Common myeloid progenitor, CD34-positive (primary cell): Measurements from ENCODE around the gene MARK3.

Experiments used
- CTCF ChIA-PET: fragments of 350-600 bp; sonication (Branson Sonifier 250); formaldehyde crosslinking; loops from one replicate; lab custom pipeline; 2021; ENCODE audit warnings: antibody characterized with exemption; lab: Charles Lee
- POLR2A ChIA-PET: fragments of 350-600 bp; sonication (Branson Sonifier 250); formaldehyde crosslinking; loops from one replicate; lab custom pipeline; 2021; ENCODE audit warnings: antibody characterized with exemption; lab: Charles Lee
- DNase-seq, 3 donors: peaks; one replicate each; pipeline versions ENCODE4 v3.0.0 to v3.0.0-alpha.2; 2013
- H3K27ac ChIP-seq, 2 experiments: 1 replicate in 1 of 2; 2 replicates in 1 of 2; pipeline ENCODE4 v1.7.0; 2013; ENCODE audit warnings: inconsistent platforms in 2 of 2, low read length in 2 of 2, mild to moderate bottlenecking in 2 of 2, low read depth in 1 of 2, moderate library complexity in 1 of 2; ENCODE audit not compliant: severe bottlenecking in 2 of 2, insufficient read depth in 1 of 2, poor library complexity in 1 of 2
- H3K27me3 ChIP-seq, 5 experiments: replicated peaks in 2 of 5; 1 replicate in 3 of 5; 2 replicates in 2 of 5; pipeline versions ENCODE4 v1.6.1 to v1.7.0; 2013; ENCODE audit warnings: low read length in 4 of 5, mild to moderate bottlenecking in 2 of 5, moderate library complexity in 2 of 5, inconsistent platforms in 1 of 5; ENCODE audit not compliant: insufficient read depth in 5 of 5, control insufficient read depth in 4 of 5
- H3K36me3 ChIP-seq, 4 experiments: 1 replicate in 2 of 4; 2 replicates in 2 of 4; pipeline versions ENCODE4 v1.6.1 to v1.7.0; 2013; ENCODE audit warnings: low read length in 3 of 4, control low read depth in 1 of 4, mild to moderate bottlenecking in 1 of 4; ENCODE audit not compliant: control insufficient read depth in 4 of 4, insufficient read depth in 4 of 4
- H3K4me1 ChIP-seq, 4 experiments: 1 replicate in 3 of 4; 2 replicates in 1 of 4; pipeline versions ENCODE4 v1.6.1 to v1.7.1; 2013; ENCODE audit warnings: low read length in 3 of 4, mild to moderate bottlenecking in 3 of 4, control low read depth in 1 of 4, inconsistent platforms in 1 of 4, moderate library complexity in 1 of 4; ENCODE audit not compliant: control insufficient read depth in 4 of 4, insufficient read depth in 4 of 4; ENCODE audit errors: control extremely low read depth in 1 of 4
- H3K4me3 ChIP-seq, 7 experiments: 1 replicate in 4 of 7; 2 replicates in 3 of 7; pipeline versions ENCODE4 v1.5.1 to v1.7.0; 2013; ENCODE audit warnings: mild to moderate bottlenecking in 7 of 7, low read length in 6 of 7, moderate library complexity in 6 of 7, inconsistent platforms in 2 of 7, low read depth in 2 of 7, control low read depth in 1 of 7; ENCODE audit not compliant: insufficient read depth in 4 of 7, control insufficient read depth in 1 of 7; ENCODE audit errors: extremely low read depth in 1 of 7
- H3K9me3 ChIP-seq, 5 experiments: 1 replicate in 4 of 5; 2 replicates in 1 of 5; pipeline versions ENCODE4 v1.6.1 to v1.7.1; 2013; ENCODE audit warnings: low read length in 4 of 5, mild to moderate bottlenecking in 2 of 5, inconsistent platforms in 1 of 5, low read depth in 1 of 5, moderate library complexity in 1 of 5; ENCODE audit not compliant: control insufficient read depth in 4 of 5, insufficient read depth in 2 of 5; ENCODE audit errors: control extremely low read depth in 1 of 5
- WGBS: methylation state at CpG from one replicate; pipeline ENCODE4 v1.1.5; 2013; ENCODE audit not compliant: insufficient coverage; 5-methylcytosine and 5-hydroxymethylcytosine counted together

The MARK3 gene

GRCh38 chr14:103546652-103547454 is 161.6 kb downstream of the MARK3 start:
- no peaks in the 10 kb centered on the region for H3K9me3 ChIP-seq
- WGBS: 28% methylated on average over 15 of the region's 21 CpGs
- peak; percentile 57 to 72 (median 68) for DNase-seq
- peaks cover 0 to 5% (median 0%) of the 10 kb centered on the region in 4 experiments for H3K4me1 ChIP-seq
- no peak overlapping the region for H3K27ac ChIP-seq
- CTCF ChIA-PET: interaction anchor here (0.6 to 15.7 kb wide), 14 partner anchors 11 to 66 kb away, joined by 3 to 147 read pairs (median 3); partner anchors contain the start of gene CKB
- peaks cover 0 to 6% (median 0%) of the 10 kb centered on the region in 5 experiments for H3K27me3 ChIP-seq
- POLR2A ChIA-PET: no interaction called here
- H3K36me3 ChIP-seq: no peaks in the 10 kb centered on the region
- H3K4me3 ChIP-seq: no peak overlapping the region

DNA sequence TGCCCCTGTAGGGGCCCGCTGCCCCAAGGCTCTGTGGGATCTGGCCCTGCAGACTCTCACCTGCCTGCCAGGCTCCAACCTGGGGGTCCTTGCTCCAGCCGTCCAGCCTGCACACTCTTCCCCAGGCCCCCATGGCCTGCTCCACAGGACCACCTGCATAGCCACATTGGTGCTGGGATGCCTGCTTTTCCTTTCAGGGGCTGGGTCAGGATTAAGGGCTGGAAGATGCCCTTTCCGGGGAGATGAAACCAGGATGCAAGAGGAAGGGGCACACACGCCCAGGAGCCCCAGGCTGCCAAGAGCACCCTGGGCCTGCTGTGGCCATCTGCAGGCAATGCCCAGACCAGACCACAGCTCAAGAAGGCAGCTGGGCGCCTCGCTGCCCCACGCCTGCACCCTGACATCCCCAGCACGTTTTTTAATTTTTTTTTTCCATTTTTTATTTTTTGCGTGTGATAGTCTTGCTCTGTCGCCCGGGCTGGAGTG is 162.3 kb downstream of the MARK3 start:
- H3K36me3 ChIP-seq: no peaks in the 10 kb centered on the region
- peaks cover 0 to 3% (median 0%) of the 10 kb centered on the region in 4 experiments for H3K4me1 ChIP-seq
- peaks cover 0 to 4% (median 0%) of the 10 kb centered on the region in 5 experiments for H3K27me3 ChIP-seq
- no peak overlapping the region for H3K4me3 ChIP-seq
- CTCF ChIA-PET: interaction anchor here (0.7 to 15.7 kb wide), 10 partner anchors 11 to 57 kb away, joined by 3 to 147 read pairs (median 4); partner anchors contain the start of gene CKB
- POLR2A ChIA-PET: no interaction called here
- H3K27ac ChIP-seq: no peak overlapping the region
- DNase-seq: no peak
- WGBS: over 99% methylated on average over 11 of the region's 11 CpGs
- H3K9me3 ChIP-seq: no peaks in the 10 kb centered on the region

DNA sequence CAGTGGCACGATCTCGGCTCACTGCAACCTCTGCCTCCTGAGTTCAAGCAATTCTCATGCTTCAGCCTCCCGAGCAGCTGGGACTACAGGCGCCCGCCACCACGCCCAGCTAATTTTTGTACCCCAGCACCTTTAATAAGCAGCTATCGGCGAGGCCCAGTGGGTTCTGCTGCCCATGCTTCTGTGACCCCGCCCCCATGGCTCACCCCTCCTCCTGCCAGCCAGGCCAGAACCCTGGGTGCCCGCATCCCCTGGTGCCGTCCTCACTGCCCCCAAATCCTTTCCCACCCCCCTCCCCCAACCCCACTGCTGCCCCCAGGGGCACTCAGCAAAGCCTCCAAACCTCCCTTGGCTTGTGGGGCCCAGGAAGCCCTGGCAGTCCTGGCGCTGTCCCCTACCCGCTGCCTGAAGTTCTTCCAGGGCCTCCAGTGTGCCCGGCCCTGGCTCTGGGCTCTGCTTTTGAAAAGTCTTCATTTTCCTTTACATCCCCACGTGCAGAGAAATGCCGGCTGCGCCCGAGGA is 162.8 kb downstream of the MARK3 start:
- peaks cover 0 to 3% (median 0%) of the 10 kb centered on the region in 4 experiments for H3K4me1 ChIP-seq
- DNase-seq: no peak
- H3K36me3 ChIP-seq: no peaks in the 10 kb centered on the region
- 94% methylated on average over 12 of the region's 18 CpGs for WGBS
- H3K27ac ChIP-seq: no peak overlapping the region
- H3K4me3 ChIP-seq: no peak overlapping the region
- POLR2A ChIA-PET: no interaction called here
- H3K27me3 ChIP-seq: no peaks in the 10 kb centered on the region
- CTCF ChIA-PET: interaction anchor here (1.0 to 15.7 kb wide), 7 partner anchors 10 to 48 kb away, joined by 3 to 147 read pairs (median 6); partner anchors contain the start of gene CKB
- no peaks in the 10 kb centered on the region for H3K9me3 ChIP-seq

DNA sequence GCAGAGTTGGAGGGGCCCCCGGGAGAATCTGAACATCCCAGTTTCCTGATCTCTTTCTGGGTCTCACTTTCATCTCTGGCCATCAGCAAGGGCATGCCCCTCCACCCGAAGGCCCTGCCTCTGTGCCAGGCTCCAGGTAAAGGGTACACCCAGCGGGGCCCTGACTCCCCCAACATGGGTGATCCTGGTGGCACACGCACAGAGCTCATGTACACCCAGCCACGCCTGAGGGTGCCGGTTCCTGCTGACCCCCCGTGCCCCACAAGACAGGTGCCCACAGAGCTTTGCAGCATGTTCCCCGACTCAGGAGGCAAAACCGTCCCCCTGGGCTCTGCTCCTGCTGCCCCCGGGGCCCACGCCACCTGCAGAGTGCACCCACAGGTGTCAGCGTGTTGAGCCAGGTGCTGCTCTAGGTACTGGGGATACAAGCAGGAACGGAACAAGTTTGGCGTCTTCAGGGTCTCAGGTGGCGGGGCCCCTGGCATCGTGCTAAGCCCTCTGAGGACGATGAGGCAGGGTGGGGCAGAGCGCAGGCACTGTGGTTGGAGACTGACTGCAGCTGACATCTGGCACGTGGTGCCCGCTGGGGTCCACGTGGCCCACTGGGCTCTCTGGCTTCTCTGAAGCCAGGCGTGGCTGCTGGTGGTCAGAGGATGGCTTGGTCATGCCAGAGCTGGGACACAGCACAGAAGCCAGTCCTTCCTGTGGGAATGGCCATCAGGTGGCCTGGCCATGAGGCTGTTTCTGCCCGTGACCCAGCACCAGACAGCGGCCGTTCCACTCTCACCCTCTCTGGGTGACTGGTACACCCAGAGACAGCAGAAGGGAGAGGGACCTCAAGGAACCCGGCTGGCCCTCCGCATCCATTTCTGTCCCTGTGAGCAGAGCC is 163.5 kb downstream of the MARK3 start:
- H3K4me1 ChIP-seq: peaks cover 0 to 3% (median 0%) of the 10 kb centered on the region in 4 experiments
- no peak overlapping the region for H3K4me3 ChIP-seq
- ChIA-PET CTCF (interaction anchor here (1.3 to 15.7 kb wide), 5 partner anchors 9 to 49 kb away, joined by 4 to 147 read pairs (median 6); partner anchors contain the start of gene CKB), POLR2A (no interaction called here)
- no peak overlapping the region for H3K27ac ChIP-seq
- no peaks in the 10 kb centered on the region for H3K27me3 ChIP-seq
- no peaks in the 10 kb centered on the region for H3K9me3 ChIP-seq
- DNase-seq: no peak
- peaks cover 0 to 3% (median 0%) of the 10 kb centered on the region in 4 experiments for H3K36me3 ChIP-seq
- 98% methylated on average over 27 of the region's 27 CpGs for WGBS

DNA sequence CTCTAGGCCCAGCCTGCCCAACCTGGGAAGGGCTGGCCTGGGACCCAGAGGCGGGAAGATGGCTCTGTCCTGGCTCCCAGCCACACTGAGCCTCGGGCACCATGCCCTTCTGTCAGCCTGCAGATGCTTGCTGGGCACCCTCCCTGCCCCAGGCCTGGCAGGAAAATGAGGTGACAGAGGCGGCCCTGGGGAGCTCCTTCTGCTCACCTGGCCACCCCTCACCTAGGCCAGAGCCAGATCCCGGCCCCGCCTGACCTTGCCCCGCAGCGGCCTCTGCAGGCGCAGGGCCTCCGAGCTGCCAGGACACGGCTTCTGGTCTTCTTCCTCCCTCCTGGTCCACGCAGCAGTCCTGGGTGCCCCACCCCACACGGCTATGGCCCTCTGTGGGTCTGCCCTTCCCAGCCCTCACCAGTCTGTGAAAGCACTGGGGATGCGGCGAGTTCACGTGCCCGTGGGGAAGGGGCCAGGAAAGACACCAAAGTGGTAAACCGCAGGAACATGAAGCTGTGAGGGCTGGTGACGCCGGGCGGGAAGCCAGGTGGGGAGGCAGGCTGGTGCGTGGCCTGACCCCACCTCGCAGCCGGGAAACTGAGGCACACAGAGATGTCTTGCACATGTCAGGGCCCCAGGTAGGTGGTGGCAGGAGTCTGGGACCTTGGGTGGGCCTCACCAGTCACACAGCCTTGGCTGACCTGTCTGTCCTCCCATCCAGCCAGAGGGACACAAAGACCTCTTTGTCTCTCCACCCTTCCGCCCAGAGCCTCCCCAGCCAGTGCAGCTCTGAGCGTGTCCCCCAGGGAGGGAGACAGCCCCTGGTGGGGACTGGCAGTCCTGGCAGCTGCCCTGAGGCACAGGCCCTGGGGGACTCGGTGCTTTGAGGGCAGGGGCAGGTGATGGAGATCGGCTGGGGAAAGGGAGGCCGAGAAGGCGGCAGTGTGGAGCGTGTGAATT is 164.4 kb downstream of the MARK3 start:
- ChIA-PET POLR2A (no interaction called here), CTCF (interaction anchor here (1.1 to 15.7 kb wide), 5 partner anchors 11 to 49 kb away, joined by 3 to 147 read pairs (median 6); partner anchors contain the start of gene CKB)
- no peak for DNase-seq
- Histone ChIP-seq H3K9me3 (no peaks in the 10 kb centered on the region), H3K36me3 (peaks cover 0 to 3% (median 0%) of the 10 kb centered on the region in 4 experiments), H3K27ac (no peak overlapping the region), H3K4me3 (no peak overlapping the region), H3K4me1 (peaks cover 0 to 3% (median 0%) of the 10 kb centered on the region in 4 experiments), H3K27me3 (no peaks in the 10 kb centered on the region)
- WGBS: 97% methylated on average over 27 of the region's 30 CpGs
